Measurements from ENCODE around the gene CSNK1D. TPM values are rescaled to one million over a fixed set of nuclear protein-coding genes. Genes with fewer than 3 reads are reported as not detected.

CSNK1D gene
- total and polyA plus RNA-seq, 12 donors = 23.7 to 185 (median 125) TPM

DNA sequence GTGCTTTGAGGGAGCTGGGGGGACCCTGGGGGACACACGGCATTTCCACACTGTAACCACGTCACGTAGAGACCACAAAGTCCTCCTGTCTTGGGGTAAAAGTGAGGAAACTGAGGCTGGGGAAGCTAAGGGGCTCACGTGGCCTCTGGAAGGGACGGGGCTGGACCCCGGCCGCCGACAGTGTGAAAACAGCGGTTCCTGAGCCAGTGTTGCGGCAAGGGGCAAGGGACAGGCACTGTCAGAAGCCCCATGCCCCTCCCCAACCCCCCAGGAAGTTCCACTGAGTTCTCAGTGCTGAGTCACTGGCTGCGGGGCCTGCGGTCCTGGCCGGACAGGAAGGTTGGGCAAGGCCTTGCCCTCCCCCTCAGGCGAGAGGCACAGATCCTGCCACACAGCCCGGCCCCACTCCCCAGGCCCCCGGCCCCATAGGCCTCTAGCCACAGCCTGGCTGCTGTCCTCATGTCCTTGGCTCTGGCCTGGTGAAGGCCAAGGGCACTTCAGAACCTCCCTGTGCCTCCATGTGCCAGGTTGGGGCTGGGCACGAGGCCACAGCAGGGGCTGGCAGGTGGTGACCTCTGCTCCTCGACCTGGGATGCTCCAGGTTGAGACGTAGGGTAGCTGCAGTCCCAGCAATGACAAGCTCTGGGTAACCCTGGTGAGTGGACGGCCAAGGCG lies 55.8 kb downstream of the CSNK1D start:
- intact Hi-C loops (cut with DNase I) = no loop called here
- DNase-seq = peak; percentile 78 to 88 (median 85)
- WGBS, 4 donors = 42 to 60% (median 53%) methylated on average over 3 to 21 of the region's 21 CpGs

GRCh38 chr17:82217120-82217529 lies 56.4 kb downstream of the CSNK1D start:
- no peak for TF ChIP-seq CTCF (IDR thresholded peaks at IDR 0.05)
- TF ChIP-seq POLR2A (IDR thresholded peaks at IDR 0.05) = no peak
- Histone ChIP-seq H3K4me1 (replicated peaks in 1 of 2) (peaks cover 30 to 31% of the 10 kb centered on the region in 2 donors), H3K9me3 (replicated peaks in 1 of 3) (no peaks in the 10 kb centered on the region), H3K27me3 (no peaks in the 10 kb centered on the region), H3K27ac (peak overlapping the region; percentile 70 to 97 (median 83)), H3K4me3 (no peak overlapping the region), H3K36me3 (replicated peaks in 1 of 2) (no peaks in the 10 kb centered on the region)
- intact Hi-C loops (cut with DNase I) = no loop called here
- peak in 5 of 7 donors; percentile 50 to 74 (median 64) for DNase-seq
- WGBS, 4 donors = 65 to 79% (median 68%) methylated on average over 2 to 12 of the region's 12 CpGs; no CpG with 5 or more reads in 1 of the 4 donors

More for the DNA sequence above, 55.8 kb downstream of the CSNK1D start:
- no peak for TF ChIP-seq POLR2A (IDR thresholded peaks at IDR 0.05)
- no peak for TF ChIP-seq CTCF (IDR thresholded peaks at IDR 0.05)
- Histone ChIP-seq H3K4me1 (replicated peaks in 1 of 2) (peaks cover 30% of the 10 kb centered on the region in 2 donors), H3K36me3 (replicated peaks in 1 of 2) (no peaks in the 10 kb centered on the region), H3K27ac (peak overlapping the region; percentile 70 to 97 (median 83)), H3K9me3 (replicated peaks in 1 of 3) (no peaks in the 10 kb centered on the region), H3K4me3 (no peak overlapping the region), H3K27me3 (no peaks in the 10 kb centered on the region)

DNA sequence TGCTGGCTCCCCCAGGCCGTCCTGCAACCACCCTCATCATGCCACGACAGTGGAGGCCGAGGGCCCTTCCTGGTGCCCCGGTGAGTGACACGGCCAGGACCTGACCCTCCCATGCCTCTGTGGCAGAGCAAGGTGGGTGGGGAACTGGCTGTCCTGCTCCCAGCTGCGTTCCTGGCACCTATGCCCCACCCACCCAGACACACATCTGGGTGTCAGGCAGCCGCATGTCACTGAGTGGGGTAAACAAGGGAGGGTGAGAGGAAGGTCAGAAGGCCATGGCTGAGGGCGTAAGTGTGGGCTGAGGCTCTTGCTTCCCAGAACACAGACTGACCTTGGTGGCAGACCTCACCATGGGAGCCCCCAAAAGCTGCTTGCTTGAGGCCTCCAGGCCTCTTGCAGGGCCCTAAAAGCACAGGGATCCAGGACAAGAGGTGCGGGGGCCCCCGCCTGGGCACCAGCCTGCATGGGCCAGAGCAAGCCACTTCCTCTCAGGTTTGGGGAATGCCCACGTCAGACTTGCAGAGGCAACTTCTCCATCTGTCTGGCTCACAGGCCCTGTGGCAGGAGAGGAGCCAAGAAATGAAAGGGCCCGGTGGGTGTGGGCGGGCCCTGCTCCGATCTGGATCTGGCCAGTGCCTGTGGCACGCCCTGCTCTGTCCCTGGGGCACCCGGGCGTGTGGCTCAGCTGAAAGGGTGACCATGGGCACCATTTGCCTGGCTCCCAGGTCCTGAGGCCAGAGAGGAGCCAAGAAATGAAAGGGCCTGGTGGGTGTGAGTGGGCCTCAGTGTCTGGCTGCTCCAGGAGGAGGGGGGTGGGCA lies 57.0 kb downstream of the CSNK1D start:
- Histone ChIP-seq H3K9me3 (replicated peaks in 1 of 3) (no peaks in the 10 kb centered on the region), H3K4me1 (replicated peaks in 1 of 2) (peaks cover 36 to 37% of the 10 kb centered on the region in 2 donors), H3K27ac (peak overlapping the region; percentile 70 to 97 (median 83)), H3K4me3 (no peak overlapping the region), H3K36me3 (replicated peaks in 1 of 2) (no peaks in the 10 kb centered on the region), H3K27me3 (no peaks in the 10 kb centered on the region)
- 37 to 66% (median 48%) methylated on average over 9 to 17 of the region's 17 CpGs for WGBS, 4 donors
- TF ChIP-seq POLR2A (IDR thresholded peaks at IDR 0.05) = peak in 1 of 2 donors; percentile 26
- no peak for TF ChIP-seq CTCF (IDR thresholded peaks at IDR 0.05)
- intact Hi-C loops (cut with DNase I) = no loop called here
- peak; percentile 78 to 93 (median 91) for DNase-seq

DNA sequence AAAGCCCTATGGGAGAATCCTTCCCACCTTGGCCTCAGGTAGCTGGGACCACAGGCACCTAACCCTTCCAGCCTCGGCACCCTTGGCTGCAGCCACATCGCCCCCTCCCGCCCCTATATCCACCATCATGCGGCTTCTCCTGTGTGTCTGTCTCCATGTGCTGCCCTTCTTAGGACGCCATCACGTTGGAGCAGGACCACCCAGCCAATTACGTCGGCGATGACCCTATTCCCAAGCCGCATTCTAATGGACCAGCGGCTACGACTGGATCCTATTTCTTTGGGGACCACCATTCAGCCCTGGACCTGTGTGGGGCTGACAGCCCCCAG lies 57.6 kb downstream of the CSNK1D start:
- WGBS, 4 donors = 87 to 95% (median 94%) methylated on average over 11 to 12 of the region's 12 CpGs
- H3K9me3 ChIP-seq (replicated peaks in 1 of 3) = no peaks in the 10 kb centered on the region
- H3K36me3 ChIP-seq (replicated peaks in 1 of 2) = no peaks in the 10 kb centered on the region
- H3K4me1 ChIP-seq (replicated peaks in 1 of 2) = peaks cover 36 to 39% of the 10 kb centered on the region in 2 donors
- TF ChIP-seq POLR2A (IDR thresholded peaks at IDR 0.05) (no peak), CTCF (IDR thresholded peaks at IDR 0.05) (no peak)
- intact Hi-C loops (cut with DNase I) = no loop called here
- peak overlapping the region; percentile 70 to 97 (median 83) for H3K27ac ChIP-seq
- H3K27me3 ChIP-seq = no peaks in the 10 kb centered on the region
- peak in 1 of 7 donors; percentile 58 for DNase-seq
- no peak overlapping the region for H3K4me3 ChIP-seq

Measured in adrenal gland (tissue), 12 donors.